Stomach (tissue), 4 donors: Measurements from ENCODE around the gene FFAR1.
"Not testable (repeated sequence)": the region's sequence is repeated elsewhere in the genome, so short reads cannot be mapped to it uniquely, and the experiment has no call there.

Experiments
- EP300 ChIP-seq: sonication (generic); formaldehyde crosslinking; IDR thresholded peaks from one replicate; pipeline ENCODE4 v1.6.1; 2017; ENCODE audit warnings: antibody characterized with exemption
- POLR2A ChIP-seq, 4 donors: fragments of 450-650 bp; IDR thresholded peaks; one replicate each; pipeline ENCODE4 v1.6.1; 2016; ENCODE audit warnings: antibody characterized with exemption in 4 of 4, control low read depth in 2 of 4, mild to moderate bottlenecking in 1 of 4, moderate library complexity in 1 of 4
- POLR2AphosphoS5 ChIP-seq, 3 donors: sonication (generic); formaldehyde crosslinking; IDR thresholded peaks; one replicate each; pipeline ENCODE4 v1.6.1; 2016; ENCODE audit warnings: antibody characterized with exemption in 3 of 3
- TF ChIP-seq, protein P1 (sequence below), 7 experiments: fragments of 450-650 bp in 4 of 7; fragments of 200-600 bp in 3 of 7; sonication (generic) in 3 of 7; IDR thresholded peaks; one replicate each; pipeline ENCODE4 v1.5.1; 2016 to 2019; ENCODE audit warnings: antibody characterized with exemption in 7 of 7, control low read depth in 2 of 7, mild to moderate bottlenecking in 1 of 7

DNA sequence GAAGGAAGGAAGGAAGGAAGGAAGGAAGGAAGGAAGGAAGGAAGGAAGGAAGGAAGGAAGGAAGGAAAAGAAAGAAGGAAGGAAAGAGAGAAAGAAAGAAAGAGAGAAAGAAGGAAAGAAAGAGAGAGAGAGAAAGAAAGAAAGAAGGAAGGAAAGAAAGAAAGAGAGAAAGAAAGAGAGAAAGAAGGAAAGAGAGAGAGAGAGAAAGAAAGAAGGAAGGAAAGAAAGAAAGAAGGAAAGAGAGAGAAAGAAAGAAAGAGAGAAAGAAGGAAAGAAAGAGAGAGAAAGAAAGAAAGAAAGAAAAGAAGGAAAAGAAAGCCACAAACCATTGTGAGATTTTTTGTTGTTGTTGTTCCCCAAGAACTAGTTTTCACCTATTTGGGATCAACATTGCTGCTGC lies 26.3 kb downstream of the FFAR1 start:
- TF ChIP-seq, protein P1, sequence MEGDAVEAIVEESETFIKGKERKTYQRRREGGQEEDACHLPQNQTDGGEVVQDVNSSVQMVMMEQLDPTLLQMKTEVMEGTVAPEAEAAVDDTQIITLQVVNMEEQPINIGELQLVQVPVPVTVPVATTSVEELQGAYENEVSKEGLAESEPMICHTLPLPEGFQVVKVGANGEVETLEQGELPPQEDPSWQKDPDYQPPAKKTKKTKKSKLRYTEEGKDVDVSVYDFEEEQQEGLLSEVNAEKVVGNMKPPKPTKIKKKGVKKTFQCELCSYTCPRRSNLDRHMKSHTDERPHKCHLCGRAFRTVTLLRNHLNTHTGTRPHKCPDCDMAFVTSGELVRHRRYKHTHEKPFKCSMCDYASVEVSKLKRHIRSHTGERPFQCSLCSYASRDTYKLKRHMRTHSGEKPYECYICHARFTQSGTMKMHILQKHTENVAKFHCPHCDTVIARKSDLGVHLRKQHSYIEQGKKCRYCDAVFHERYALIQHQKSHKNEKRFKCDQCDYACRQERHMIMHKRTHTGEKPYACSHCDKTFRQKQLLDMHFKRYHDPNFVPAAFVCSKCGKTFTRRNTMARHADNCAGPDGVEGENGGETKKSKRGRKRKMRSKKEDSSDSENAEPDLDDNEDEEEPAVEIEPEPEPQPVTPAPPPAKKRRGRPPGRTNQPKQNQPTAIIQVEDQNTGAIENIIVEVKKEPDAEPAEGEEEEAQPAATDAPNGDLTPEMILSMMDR (IDR thresholded peaks at IDR 0.05) = not testable (repeated sequence)
- TF ChIP-seq POLR2AphosphoS5 (IDR thresholded peaks at IDR 0.05); POLR2A (IDR thresholded peaks at IDR 0.05); EP300: not testable (repeated sequence)
